NCI-H345 treated with DMSO at 0.1 percent for 48 hours (cell line): Measurements from ENCODE around the gene CREB5.

ENCODE experiments used
- DNase-seq: peaks from one replicate; lab custom pipeline; 2025; ENCODE audit not compliant: unreplicated experiment; lab: John Stamatoyannopoulos, UW

CREB5 gene

DNA sequence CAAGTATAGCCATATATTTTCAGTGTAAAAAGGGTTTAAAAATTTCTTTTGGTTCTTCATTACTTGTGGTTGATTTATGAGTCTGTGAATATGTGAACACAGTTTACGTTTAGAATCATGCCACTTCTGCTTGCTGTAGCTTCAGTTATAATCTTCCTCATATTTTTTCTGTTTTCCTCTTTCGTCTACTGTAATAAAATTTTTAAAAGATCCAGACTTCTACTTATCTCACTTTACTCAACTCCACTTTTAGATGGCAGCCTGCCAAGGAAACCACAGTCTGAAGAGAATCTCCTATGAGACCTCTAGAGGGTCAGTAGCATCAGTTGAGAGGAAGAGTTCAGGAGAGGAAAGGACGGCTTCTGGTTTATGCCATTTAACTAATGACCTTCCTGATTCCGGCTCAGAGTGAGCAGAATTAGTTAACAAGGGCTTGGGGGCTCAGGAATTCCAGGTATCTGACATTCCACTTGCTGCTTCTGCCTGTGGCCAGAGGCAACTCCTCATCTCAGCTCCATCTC lies 21.4 kb downstream of the CREB5 start:
- no peak for DNase-seq

DNA sequence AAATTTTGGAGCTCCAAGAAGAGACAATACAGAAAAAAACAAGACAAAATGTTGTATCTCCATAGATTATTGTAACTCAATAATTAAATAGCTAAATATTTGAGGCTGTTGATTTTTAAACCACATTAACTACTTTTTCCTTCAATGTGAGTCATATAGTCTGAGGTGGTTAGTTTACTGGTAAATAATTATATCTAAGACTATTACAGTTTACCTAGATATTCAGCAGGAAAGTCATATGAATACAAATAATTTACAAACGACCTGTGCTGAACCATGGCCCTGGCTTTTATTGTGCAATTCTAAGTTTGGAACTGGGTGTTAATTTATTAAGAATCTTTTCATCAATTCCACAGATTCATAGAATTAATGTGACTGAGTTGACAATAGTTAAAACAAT lies 22.2 kb downstream of the CREB5 start:
- DNase-seq, result no peak

- DNase-seq, result no peak
Measured at GRCh38 chr7:28435152-28435551, 22.8 kb downstream of the CREB5 start.

GRCh38 chr7:28435732-28436378 lies 23.5 kb downstream of the CREB5 start:
- DNase-seq, result no peak

- no peak for DNase-seq
Measured at GRCh38 chr7:28440055-28440601, 27.8 kb downstream of the CREB5 start.

- DNase-seq, result no peak
Measured at GRCh38 chr7:28442540-28443420, 30.5 kb downstream of the CREB5 start.

DNA sequence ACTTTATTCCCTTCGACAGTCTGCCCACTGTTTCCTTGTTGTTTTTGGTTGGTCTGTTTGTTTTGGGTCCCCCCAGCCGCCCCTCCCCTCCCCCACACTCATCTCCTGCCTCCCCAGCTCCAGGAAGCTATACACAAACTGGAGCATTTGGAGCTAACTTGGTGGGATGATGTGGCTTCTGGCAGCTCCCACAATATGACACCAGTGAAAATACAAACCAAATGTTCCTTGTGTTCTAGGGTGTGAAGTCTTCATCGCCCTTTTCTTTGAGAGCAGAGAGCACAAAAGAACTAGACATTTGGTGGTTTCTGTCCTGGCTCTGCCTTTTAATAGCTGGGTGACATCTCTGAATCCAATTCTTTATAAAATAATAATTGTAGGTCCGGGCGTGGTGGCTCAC lies 33.8 kb downstream of the CREB5 start:
- no peak for DNase-seq

DNA sequence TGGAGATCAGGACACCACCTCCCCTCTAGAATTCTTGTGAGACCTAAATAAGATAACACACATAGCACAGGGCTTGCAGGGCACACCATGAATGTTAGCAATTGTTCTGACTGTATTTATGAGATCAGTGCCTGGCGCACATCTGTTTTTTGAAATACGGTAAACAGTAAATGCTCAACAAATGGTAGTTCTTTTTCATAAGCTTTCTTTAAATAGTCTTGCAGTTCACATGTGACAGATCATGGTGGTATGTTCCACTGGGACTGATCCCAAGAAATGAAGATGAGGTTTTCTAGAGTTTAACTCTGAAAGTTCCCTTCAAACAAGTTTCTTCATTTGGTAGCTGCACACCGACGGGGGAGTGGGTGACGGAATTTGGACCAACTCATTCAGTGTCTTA lies 34.8 kb downstream of the CREB5 start:
- no peak for DNase-seq

DNA sequence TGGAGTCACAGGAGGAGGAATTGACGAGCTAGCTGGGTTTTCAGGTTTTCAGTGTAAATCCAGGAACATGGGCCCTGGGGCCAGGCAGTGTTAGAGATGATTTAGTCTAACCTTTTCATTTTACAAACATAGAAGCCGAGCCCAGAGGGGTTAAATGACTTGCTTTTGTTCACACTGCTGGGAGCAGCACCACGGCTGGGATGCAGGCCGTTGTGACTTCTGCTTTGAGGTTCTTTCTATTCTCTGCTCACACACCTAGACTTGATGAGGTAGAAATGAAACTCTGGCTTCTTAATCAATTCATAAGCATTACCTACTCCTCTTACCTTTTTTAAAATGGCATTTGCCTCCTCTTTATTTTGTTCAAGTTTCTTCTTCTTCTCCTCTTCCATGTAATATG lies 36.4 kb downstream of the CREB5 start:
- DNase-seq, result no peak

GRCh38 chr7:28452681-28453080 lies 40.4 kb downstream of the CREB5 start:
- DNase-seq, result no peak

- DNase-seq, result no peak
Measured at GRCh38 chr7:28455486-28455885, 43.2 kb downstream of the CREB5 start.

DNA sequence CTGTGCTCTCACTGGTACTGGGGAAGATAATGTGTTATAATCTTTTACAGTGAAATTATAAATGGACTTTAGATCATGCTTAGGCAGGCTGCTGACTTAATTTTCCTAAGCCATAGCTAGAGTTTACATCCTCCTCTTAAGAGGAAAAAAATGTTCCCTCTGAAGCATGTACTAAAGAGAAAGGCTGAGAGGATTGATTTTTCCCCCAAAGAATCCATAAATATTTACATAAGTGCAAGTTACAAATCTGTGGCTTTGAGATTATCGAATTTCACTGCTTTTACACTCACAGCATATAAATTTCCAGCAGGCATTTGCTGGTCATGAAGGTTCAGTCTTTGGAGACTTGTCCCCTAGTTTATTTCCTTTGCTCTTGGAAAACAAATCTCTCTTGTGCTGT lies 43.7 kb downstream of the CREB5 start:
- no peak for DNase-seq

- no peak for DNase-seq
Measured at GRCh38 chr7:28458732-28459131, 46.4 kb downstream of the CREB5 start.

DNA sequence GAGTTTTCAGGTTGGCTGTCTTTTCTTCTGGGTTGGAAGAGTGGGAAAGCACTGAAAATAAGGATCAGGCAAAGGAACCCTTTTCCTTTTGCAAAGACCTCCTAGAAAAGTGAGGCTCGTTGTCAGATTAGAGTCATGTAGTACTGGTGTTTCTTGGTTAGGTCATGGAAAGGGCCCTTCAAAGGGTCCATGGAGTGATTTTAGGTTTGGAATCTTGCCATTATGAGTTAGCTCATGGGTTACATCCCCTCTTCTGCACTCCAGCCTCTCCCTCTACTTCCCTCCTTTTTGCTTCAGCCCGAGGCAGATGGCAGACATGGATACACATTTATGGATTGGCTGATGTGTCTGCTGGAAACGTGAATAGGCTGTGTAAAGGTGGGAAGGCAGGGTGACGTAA lies 47.0 kb downstream of the CREB5 start:
- DNase-seq, result no peak

GRCh38 chr7:28465697-28466096 lies 53.4 kb downstream of the CREB5 start:
- DNase-seq, result no peak

- DNase-seq, result no peak
Measured at GRCh38 chr7:28466341-28466740, 54.0 kb downstream of the CREB5 start.

- no peak for DNase-seq
Measured at GRCh38 chr7:28466885-28467284, 54.6 kb downstream of the CREB5 start.

GRCh38 chr7:28469562-28469961 lies 57.2 kb downstream of the CREB5 start:
- no peak for DNase-seq

GRCh38 chr7:28470344-28470743 lies 58.0 kb downstream of the CREB5 start:
- DNase-seq, result no peak

DNA sequence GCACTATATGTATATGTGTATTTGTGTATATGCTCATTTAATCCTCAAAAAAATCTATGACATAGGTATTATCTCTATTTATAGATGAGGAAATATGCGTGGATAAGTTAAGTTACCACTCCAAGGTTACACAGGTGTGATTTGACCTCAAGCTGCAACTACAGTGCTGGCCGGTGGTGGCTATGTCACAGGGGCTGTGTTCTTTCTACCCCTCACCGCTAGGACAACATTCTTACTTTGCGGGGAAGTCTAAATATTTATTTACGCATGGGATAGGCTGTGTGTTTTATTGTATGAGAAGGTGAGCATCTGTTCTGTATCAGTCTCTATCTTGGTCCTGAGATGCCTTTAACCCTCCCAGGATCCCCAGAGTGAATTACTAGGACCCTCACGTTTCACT lies 60.0 kb downstream of the CREB5 start:
- no peak for DNase-seq

- DNase-seq, result no peak
Measured at GRCh38 chr7:28473571-28474281, 61.4 kb downstream of the CREB5 start.

DNA sequence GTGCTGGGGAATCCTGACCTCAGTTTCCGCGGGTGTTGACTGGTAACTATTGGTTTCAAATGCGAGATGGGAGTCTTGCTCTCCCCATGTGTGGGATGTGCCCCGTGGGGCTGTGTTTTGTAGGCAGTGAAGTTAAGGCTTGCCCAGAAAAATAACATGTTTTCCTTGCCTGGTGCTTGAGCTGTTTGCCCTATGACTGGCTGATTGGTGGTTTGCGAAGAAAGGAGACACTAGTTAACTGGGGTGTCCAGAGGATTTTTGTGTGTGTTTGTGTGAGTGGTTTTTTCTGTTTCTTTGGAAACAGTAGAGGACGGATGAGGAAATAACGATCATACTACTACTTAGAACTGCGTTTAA lies 61.9 kb downstream of the CREB5 start:
- DNase-seq, result no peak
